ENCODE results near the gene LAMB4.
A peak's percentile ranks its signal among the peaks of the same experiment; 100 is the strongest.

Gene LAMB4

GRCh38 chr7:108130261-108130660 is at the start of gene LAMB4:
TSS of gene LAMB4 (minus strand) at chr7:108130361. CDS start at chr7:108123164, 7,197 bp downstream.
- DNase-seq (ENCODE audit: low spot score) (no peak), FAIRE-seq (no peak)

- DNase-seq (ENCODE audit: low spot score) (no peak), FAIRE-seq (no peak)
Observed at GRCh38 chr7:108178398-108178797, 48.2 kb upstream of the LAMB4 start.

- DNase-seq (ENCODE audit: low spot score) (no peak), FAIRE-seq (no peak)
Observed at GRCh38 chr7:108171164-108171563, 41.0 kb upstream of the LAMB4 start.

- DNase-seq (ENCODE audit: low spot score) (no peak), FAIRE-seq (no peak)
Observed at GRCh38 chr7:108170251-108170650, 40.1 kb upstream of the LAMB4 start.

- FAIRE-seq (no peak), DNase-seq (ENCODE audit: low spot score) (no peak)
Observed at GRCh38 chr7:108167460-108167859, 37.3 kb upstream of the LAMB4 start.

- no peak for DNase-seq (ENCODE audit: low spot score)
Observed at GRCh38 chr7:108166687-108167086, 36.5 kb upstream of the LAMB4 start.

GRCh38 chr7:108165723-108166122 is 35.6 kb upstream of the LAMB4 start:
- FAIRE-seq (peak; percentile 69), DNase-seq (ENCODE audit: low spot score) (no peak)

More at GRCh38 chr7:108166687-108167086, 36.5 kb upstream of the LAMB4 start:
- no peak for FAIRE-seq

GRCh38 chr7:108164946-108165345 is 34.8 kb upstream of the LAMB4 start:
- FAIRE-seq (no peak), DNase-seq (ENCODE audit: low spot score) (no peak)

- FAIRE-seq (no peak), DNase-seq (ENCODE audit: low spot score) (no peak)
Observed at GRCh38 chr7:108164342-108164741, 34.2 kb upstream of the LAMB4 start.

- DNase-seq (ENCODE audit: low spot score), result no peak
Observed at GRCh38 chr7:108158776-108159175, 28.6 kb upstream of the LAMB4 start.

GRCh38 chr7:108157606-108158335 is 27.6 kb upstream of the LAMB4 start:
- DNase-seq (ENCODE audit: low spot score), result no peak
- FAIRE-seq, result no peak

More at GRCh38 chr7:108158776-108159175, 28.6 kb upstream of the LAMB4 start:
- peak; percentile 75 for FAIRE-seq

- FAIRE-seq (no peak), DNase-seq (ENCODE audit: low spot score) (no peak)
Observed at GRCh38 chr7:108156897-108157605, 26.9 kb upstream of the LAMB4 start.

GRCh38 chr7:108152198-108152597 is 22.0 kb upstream of the LAMB4 start:
- DNase-seq (ENCODE audit: low spot score) (no peak), FAIRE-seq (no peak)

- DNase-seq (ENCODE audit: low spot score) (no peak), FAIRE-seq (no peak)
Observed at GRCh38 chr7:108149908-108150307, 19.7 kb upstream of the LAMB4 start.

- no peak for FAIRE-seq
- no peak for DNase-seq (ENCODE audit: low spot score)
Observed at GRCh38 chr7:108149119-108149518, 19.0 kb upstream of the LAMB4 start.

GRCh38 chr7:108147031-108147563 is 16.9 kb upstream of the LAMB4 start:
- FAIRE-seq (no peak), DNase-seq (ENCODE audit: low spot score) (no peak)

- peak; percentile 53 for DNase-seq (ENCODE audit: low spot score)
- FAIRE-seq, result peak; percentile 49
Observed at GRCh38 chr7:108146070-108146842, 16.1 kb upstream of the LAMB4 start.

- FAIRE-seq, result no peak
- DNase-seq (ENCODE audit: low spot score), result no peak
Observed at GRCh38 chr7:108145401-108145800, 15.2 kb upstream of the LAMB4 start.

- no peak for FAIRE-seq
- DNase-seq (ENCODE audit: low spot score), result no peak
Observed at GRCh38 chr7:108144931-108145330, 14.8 kb upstream of the LAMB4 start.

GRCh38 chr7:108143658-108144420 is 13.7 kb upstream of the LAMB4 start:
- FAIRE-seq (no peak), DNase-seq (ENCODE audit: low spot score) (no peak)

- FAIRE-seq (no peak), DNase-seq (ENCODE audit: low spot score) (no peak)
Observed at GRCh38 chr7:108142675-108143259, 12.6 kb upstream of the LAMB4 start.
